Measurements from ENCODE around the gene FOSL1. TPM values are rescaled to one million over a fixed set of nuclear protein-coding genes. Genes with fewer than 3 reads are reported as not detected.

FOSL1 gene
- total RNA-seq, 2 donors from 2014 or later: 18.7 to 24.8 TPM

- H3K9me3 Mint-ChIP-seq: no peaks in the 10 kb centered on the region
- no peak for ATAC-seq (replicated peaks)
- peaks cover 28% of the 10 kb centered on the region for H3K4me1 Mint-ChIP-seq
- H3K27ac Mint-ChIP-seq: peak overlapping the region; percentile 76
- H3K36me3 Mint-ChIP-seq (ENCODE audit: low read depth): peaks cover 53% of the 10 kb centered on the region
- H3K27me3 Mint-ChIP-seq: no peaks in the 10 kb centered on the region
- H3K4me3 Mint-ChIP-seq: peak overlapping the region; percentile 29
Measured at GRCh38 chr11:65883786-65884715, 16.1 kb downstream of the FOSL1 start.

DNA sequence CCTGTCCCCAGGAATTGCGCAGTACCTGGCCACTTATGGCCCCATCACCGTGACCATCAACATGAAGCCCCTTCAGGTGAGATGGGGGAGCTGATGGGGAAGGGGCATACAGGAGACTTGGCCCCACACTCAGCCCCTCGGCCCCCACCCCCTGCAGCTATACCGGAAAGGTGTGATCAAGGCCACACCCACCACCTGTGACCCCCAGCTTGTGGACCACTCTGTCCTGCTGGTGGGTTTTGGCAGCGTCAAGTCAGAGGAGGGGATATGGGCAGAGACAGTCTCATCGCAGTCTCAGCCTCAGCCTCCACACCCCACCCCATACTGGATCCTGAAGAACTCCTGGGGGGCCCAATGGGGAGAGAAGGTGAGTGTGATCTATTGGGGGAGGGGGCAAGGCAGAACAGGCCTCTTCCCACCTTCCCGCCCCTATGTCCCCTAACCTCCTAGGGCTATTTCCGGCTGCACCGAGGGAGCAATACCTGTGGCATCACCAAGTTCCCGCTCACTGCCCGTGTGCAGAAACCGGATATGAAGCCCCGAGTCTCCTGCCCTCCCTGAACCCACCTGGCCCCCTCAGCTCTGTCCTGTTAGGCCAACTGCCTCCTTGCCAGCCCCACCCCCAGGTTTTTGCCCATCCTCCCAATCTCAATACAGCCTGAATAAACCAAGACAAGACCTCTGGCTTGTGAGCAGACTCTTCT lies 17.0 kb downstream of the FOSL1 start:
- Mint-ChIP-seq H3K27ac (no peak overlapping the region), H3K4me3 (no peak overlapping the region)

GRCh38 chr11:65882120-65883057 lies 17.8 kb downstream of the FOSL1 start:
- H3K4me1 Mint-ChIP-seq: peaks cover 24% of the 10 kb centered on the region
- peaks cover 40% of the 10 kb centered on the region for H3K36me3 Mint-ChIP-seq (ENCODE audit: low read depth)

More for the DNA sequence above, 17.0 kb downstream of the FOSL1 start:
- H3K36me3 Mint-ChIP-seq (ENCODE audit: low read depth): peaks cover 45% of the 10 kb centered on the region
- no peaks in the 10 kb centered on the region for H3K27me3 Mint-ChIP-seq
- peaks cover 24% of the 10 kb centered on the region for H3K4me1 Mint-ChIP-seq
- no peak for ATAC-seq (replicated peaks)
- H3K9me3 Mint-ChIP-seq: no peaks in the 10 kb centered on the region

GRCh38 chr11:65880844-65881421 lies 19.3 kb downstream of the FOSL1 start:
- H3K9me3 Mint-ChIP-seq: no peaks in the 10 kb centered on the region
- no peaks in the 10 kb centered on the region for H3K27me3 Mint-ChIP-seq
- peak overlapping the region; percentile 90 for H3K27ac Mint-ChIP-seq
- ATAC-seq (replicated peaks): peak; percentile 37
- peaks cover 27% of the 10 kb centered on the region for H3K36me3 Mint-ChIP-seq (ENCODE audit: low read depth)
- peak overlapping the region; percentile 66 for H3K4me3 Mint-ChIP-seq
- H3K4me1 Mint-ChIP-seq: peaks cover 16% of the 10 kb centered on the region

More at GRCh38 chr11:65882120-65883057, 17.8 kb downstream of the FOSL1 start:
- H3K4me3 Mint-ChIP-seq: no peak overlapping the region
- H3K27me3 Mint-ChIP-seq: no peaks in the 10 kb centered on the region
- H3K27ac Mint-ChIP-seq: peak overlapping the region; percentile 90
- no peaks in the 10 kb centered on the region for H3K9me3 Mint-ChIP-seq
- no peak for ATAC-seq (replicated peaks)

GRCh38 chr11:65880027-65880426 lies 20.2 kb downstream of the FOSL1 start:
- Mint-ChIP-seq H3K9me3 (no peaks in the 10 kb centered on the region), H3K4me3 (peak overlapping the region; percentile 66), H3K27me3 (no peaks in the 10 kb centered on the region), H3K36me3 (ENCODE audit: low read depth) (peaks cover 18% of the 10 kb centered on the region), H3K27ac (peak overlapping the region; percentile 61), H3K4me1 (peaks cover 16% of the 10 kb centered on the region)
- no peak for ATAC-seq (replicated peaks)

- H3K27me3 Mint-ChIP-seq: no peaks in the 10 kb centered on the region
- peak within 1 kb of the TSS; percentile 90 for H3K27ac Mint-ChIP-seq
- ATAC-seq (replicated peaks): peak; percentile 49
- peaks cover 14% of the 10 kb centered on the region for H3K4me1 Mint-ChIP-seq
- peaks cover 14% of the 10 kb centered on the region for H3K36me3 Mint-ChIP-seq (ENCODE audit: low read depth)
- no peaks in the 10 kb centered on the region for H3K9me3 Mint-ChIP-seq
- peak within 1 kb of the TSS; percentile 66 for H3K4me3 Mint-ChIP-seq
Measured at GRCh38 chr11:65879617-65880016, 20.6 kb downstream of the FOSL1 start, which contains the start of gene CTSW. Gene CTSW, plus strand, starts transcription at chr11:65879837. Its CDS starts 18 bp downstream, at chr11:65879855.

- Mint-ChIP-seq H3K27me3 (no peaks in the 10 kb centered on the region), H3K4me3 (peak overlapping the region; percentile 92), H3K36me3 (ENCODE audit: low read depth) (peaks cover 6% of the 10 kb centered on the region), H3K4me1 (no peaks in the 10 kb centered on the region), H3K27ac (peak overlapping the region; percentile 94), H3K9me3 (no peaks in the 10 kb centered on the region)
- peak; percentile 93 for ATAC-seq (replicated peaks)
Measured at GRCh38 chr11:65873318-65874156, 26.7 kb downstream of the FOSL1 start.

DNA sequence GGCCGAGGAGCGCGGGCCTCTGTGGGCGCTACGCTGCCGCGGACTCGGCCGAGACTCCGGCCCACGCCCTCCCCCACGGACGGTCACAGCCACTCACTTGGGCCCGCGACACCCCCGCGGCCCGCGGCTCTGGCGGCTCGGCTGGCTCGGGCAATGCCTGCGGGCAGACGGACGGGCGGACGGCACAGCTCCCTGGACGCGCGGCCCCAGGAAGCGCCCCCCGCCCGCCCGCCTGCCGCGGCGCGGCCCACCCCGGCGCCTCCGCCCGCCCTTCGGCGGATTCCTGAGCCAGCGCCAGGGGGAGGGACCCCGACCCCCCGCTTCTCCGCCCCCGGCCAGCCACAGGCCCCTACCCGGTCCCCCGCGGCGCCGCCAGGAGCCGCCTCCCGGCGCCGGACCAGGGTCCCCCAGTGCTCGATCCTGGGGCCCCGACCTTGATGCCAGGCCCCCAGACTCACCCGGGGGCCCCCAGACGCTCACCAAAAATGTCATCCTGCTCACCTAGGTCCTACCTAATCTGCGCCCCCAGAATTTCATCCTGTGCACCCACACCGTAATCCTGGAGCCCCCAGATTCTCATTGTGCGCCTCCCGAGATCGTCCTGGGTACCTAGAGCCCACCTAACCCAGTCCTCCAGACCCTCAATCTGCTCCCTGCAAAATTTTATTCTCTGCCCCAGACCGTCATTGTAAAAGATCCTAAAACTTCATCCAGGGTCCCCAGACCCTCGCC lies 27.4 kb downstream of the FOSL1 start, which contains the start of gene EFEMP2:
EFEMP2 (minus strand) TSS at position 215 of the 732 bp plus-strand sequence. CDS start 446 bp downstream, outside the sequence.
- H3K27me3 Mint-ChIP-seq: no peaks in the 10 kb centered on the region
- H3K4me3 Mint-ChIP-seq: peak within 1 kb of the TSS; percentile 92
- H3K4me1 Mint-ChIP-seq: no peaks in the 10 kb centered on the region
- no peak for ATAC-seq (replicated peaks)
- H3K9me3 Mint-ChIP-seq: no peaks in the 10 kb centered on the region
- H3K36me3 Mint-ChIP-seq (ENCODE audit: low read depth): peaks cover 6% of the 10 kb centered on the region
- peak within 1 kb of the TSS; percentile 94 for H3K27ac Mint-ChIP-seq

DNA sequence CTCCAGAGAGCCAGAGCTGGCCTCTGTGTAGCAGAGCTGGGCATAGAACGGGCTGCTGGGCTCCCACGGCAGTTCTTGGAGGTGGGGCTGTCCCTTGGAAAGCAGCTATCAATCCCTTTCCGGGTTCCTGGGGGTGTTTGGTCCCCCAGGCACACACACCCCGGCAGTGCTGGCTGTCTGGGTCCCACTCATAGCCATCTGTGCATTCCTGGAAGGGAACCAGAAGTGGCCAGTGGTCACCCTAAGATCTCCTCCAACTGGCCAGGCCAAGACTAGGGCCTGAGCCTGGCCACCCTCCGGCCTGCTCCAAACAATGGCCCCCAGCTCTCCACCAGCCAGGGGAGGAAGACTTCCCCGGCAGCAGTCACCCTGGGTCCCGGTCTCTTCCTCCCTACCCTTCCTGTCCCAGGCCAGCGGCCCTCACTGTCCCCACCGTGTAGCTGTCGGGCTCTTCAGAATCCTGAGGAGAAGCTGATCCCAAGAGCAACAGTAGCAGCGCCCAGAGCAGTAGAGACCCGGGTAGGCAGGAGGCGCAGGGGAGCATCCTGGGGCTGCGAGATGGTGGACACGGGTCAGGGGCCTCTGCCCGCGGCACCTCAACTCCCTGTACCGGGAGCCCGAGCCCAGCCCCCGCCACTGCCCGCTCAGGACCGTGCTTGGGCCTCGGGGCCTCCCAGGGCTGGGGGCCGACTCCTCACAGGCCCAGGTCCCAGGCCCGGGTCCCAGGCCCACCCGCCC lies 28.2 kb downstream of the FOSL1 start:
- Mint-ChIP-seq H3K36me3 (ENCODE audit: low read depth) (peaks cover 13% of the 10 kb centered on the region), H3K27ac (peak overlapping the region; percentile 36), H3K9me3 (no peaks in the 10 kb centered on the region), H3K4me3 (peak overlapping the region; percentile 41), H3K4me1 (no peaks in the 10 kb centered on the region), H3K27me3 (no peaks in the 10 kb centered on the region)
- ATAC-seq (replicated peaks): no peak

DNA sequence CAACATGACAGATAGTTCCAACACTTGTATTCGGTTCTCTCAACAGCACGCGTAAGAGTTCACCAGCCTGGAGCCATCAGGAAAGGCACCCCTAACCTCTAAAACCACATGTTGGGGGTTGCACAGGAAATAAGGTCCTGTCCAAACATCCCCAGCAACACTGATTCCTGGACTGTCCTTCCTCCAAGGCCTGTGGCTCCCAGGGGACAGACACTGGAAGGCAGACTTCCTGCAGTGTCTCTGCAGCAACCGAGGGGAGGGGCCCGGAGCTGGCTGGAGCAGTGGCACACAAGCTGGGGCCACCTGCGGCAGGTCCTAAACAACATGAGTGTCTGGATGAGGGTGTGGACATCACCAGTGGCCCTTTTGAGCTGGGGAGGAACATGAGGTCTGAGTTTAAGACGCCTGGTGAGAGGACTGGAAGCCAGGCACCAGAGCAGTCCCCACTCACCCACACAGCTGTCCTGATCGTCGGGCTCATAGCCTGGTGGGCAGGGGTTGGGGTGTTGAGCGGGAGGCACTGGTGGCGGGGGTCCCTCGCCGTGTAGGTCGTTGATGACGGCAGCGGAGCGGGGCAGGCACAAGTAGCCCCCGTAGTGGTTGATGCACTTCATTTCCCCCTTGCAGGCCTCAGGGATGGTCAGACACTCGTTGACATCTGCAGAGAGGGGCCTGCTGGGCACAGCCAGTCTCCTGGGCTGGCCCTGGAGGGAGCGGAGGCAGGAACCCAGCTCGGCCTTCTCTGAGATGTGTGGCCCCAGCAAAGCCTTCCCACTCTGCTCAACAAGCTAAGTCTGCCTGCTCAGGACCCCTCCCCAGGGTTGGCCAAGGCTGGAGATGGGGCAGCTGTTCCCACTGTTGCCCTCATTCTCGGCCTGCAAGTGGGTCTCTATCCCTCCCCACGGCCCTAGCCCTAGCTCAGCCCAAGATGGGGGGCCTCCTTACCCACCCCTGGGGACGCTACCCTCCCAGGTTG lies 29.2 kb downstream of the FOSL1 start:
- ATAC-seq (replicated peaks): no peak
- Mint-ChIP-seq H3K9me3 (no peaks in the 10 kb centered on the region), H3K36me3 (ENCODE audit: low read depth) (peaks cover 20% of the 10 kb centered on the region), H3K4me3 (peak overlapping the region; percentile 41), H3K27me3 (no peaks in the 10 kb centered on the region), H3K4me1 (no peaks in the 10 kb centered on the region), H3K27ac (peak overlapping the region; percentile 46)

- no peak for ATAC-seq (replicated peaks)
- peaks cover under 1% of the 10 kb centered on the region for H3K4me1 Mint-ChIP-seq
- peaks cover 27% of the 10 kb centered on the region for H3K36me3 Mint-ChIP-seq (ENCODE audit: low read depth)
- H3K27me3 Mint-ChIP-seq: no peaks in the 10 kb centered on the region
- peak overlapping the region; percentile 46 for H3K27ac Mint-ChIP-seq
- peak overlapping the region; percentile 29 for H3K4me3 Mint-ChIP-seq
- no peaks in the 10 kb centered on the region for H3K9me3 Mint-ChIP-seq
Measured at GRCh38 chr11:65870307-65870658, 29.9 kb downstream of the FOSL1 start.

Measured in activated T-helper 17 cell treated with anti-CD3 and anti-CD28 coated beads, Interleukin-2, amount 50 U/mL, for 72 hours (primary cell).